SK-N-MC (cell line): Measurements from ENCODE around the gene ESRRB.

Source experiments
- EZH2 ChIP-seq: fragments of 200-600 bp; sonication (generic); IDR thresholded peaks from one replicate; pipeline ENCODE4 v1.6.1; 2017; ENCODE audit warnings: antibody characterized with exemption
- FOXP2 ChIP-seq: optimal IDR thresholded peaks from 2 replicates; pipeline ENCODE3; 2011; ENCODE audit warnings: mild to moderate bottlenecking, moderate library complexity; ENCODE audit not compliant: insufficient read depth; ENCODE audit errors: extremely low read length, control extremely low read depth
- POLR2AphosphoS5 ChIP-seq: IDR thresholded peaks from 2 replicates; pipeline ENCODE4 v1.6.1; 2012; ENCODE audit warnings: mild to moderate bottlenecking, low read depth, low read length, borderline replicate concordance

DNA sequence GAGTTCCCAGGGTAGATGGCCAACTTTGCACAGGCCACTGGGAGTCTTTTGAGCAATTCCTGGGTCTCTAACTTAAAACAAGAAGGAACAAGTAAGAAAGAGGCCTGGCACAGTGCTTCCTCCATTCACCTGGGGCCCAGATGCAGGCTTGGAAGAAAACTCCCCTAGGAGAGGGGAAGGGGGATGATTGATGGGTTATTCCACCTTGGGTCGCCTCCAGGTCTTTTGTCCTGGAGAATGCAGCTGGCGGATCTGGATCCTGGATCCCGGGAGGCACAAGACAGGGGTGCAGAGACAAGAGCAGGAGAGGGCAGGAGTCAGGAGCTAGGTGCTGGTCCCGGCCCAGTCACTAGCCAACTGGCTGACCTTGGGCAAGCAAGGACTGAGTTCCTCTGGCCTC, 74.5 kb downstream of the ESRRB start:
- TF ChIP-seq POLR2AphosphoS5 = no peak
- no peak for TF ChIP-seq FOXP2
- no peak for TF ChIP-seq EZH2
